ENCODE measurements around the gene ZC3H11A. TPM values are rescaled to one million over a fixed set of nuclear protein-coding genes. Genes with fewer than 3 reads are reported as not detected.

The ZC3H11A gene
- total RNA-seq (2021) (73.4 to 80.1 TPM (median 75.2 TPM) in 3 replicates), Bru-seq, nascent RNA (percentile 84 among the genes with signal in this experiment)
- long read RNA-seq, experiment 1, full-length matches to known transcripts = 41 of 324 reads
- long read RNA-seq, experiment 1, partial matches to known transcripts = 56 of 324 reads
- long read RNA-seq, experiment 1, other reads (novel, unspliced or antisense) = 227 of 324 reads
- long read RNA-seq, experiment 2, partial matches to known transcripts = 14 of 28 reads
- long read RNA-seq, experiment 2, other reads (novel, unspliced or antisense) = 14 of 28 reads
- long read RNA-seq, experiment 3, partial matches to known transcripts = 1 of 1 reads
- long read RNA-seq, experiment 3, other reads (novel, unspliced or antisense) = 0 of 1 reads

DNA sequence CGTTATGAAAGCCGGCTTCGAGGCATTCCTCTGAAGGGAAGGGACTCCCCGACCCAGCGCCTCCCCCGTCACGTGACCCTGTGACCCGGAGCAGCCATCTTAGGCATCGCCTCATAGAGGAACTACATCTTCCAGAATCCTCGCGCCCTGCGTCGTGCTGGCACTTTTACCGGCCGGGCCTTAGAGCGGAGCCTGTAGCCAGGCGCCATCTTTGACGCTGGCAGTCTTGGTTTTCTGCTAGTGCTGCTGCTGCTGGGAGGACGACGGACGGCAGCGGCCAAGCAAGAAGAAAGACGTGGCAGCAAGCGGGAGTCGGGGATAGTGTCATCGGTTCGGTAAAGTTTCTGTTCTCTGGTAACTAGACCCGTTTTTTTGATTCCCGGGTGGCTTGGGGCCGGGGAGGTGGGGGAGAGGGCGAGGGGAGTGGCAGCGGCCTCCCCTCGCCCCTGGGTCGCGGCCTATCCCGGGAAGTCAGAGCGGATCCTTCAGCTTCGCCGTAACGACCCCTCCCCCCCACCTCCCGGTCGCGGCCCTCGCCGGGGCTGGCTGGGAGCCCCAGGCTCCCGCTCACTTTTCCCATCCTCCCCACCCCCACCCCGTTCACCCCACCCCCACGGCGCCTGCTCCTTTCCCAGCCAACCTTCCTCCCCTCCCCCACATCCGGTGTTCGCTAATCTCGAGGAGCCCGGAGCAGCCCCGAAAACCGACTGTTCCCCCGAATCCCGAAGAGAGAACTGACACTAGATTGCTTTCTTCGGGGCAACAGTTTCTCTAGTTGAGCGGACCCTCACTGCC lies at the start of gene ZC3H11A, which contains the start of gene ZBED6:
ZC3H11A (plus strand) TSS at position 183 of the 795 bp plus-strand sequence. CDS start 21,448 bp downstream, outside the sequence.
ZBED6 (plus strand) TSS at position 183 of the 795 bp plus-strand sequence. CDS start 1,900 bp downstream, outside the sequence.
- peak within 1 kb of the TSS; percentile 91 for H3K4me3 Mint-ChIP-seq
- peaks cover 44% of the 10 kb centered on the region for H3K4me1 Mint-ChIP-seq
- peak within 1 kb of the TSS; percentile 99 for H3K27ac Mint-ChIP-seq
- peaks cover 26% of the 10 kb centered on the region for H3K9me3 Mint-ChIP-seq
- H3K36me3 Mint-ChIP-seq = peaks cover 39% of the 10 kb centered on the region
- DNase-seq (ENCODE audit: low spot score) (peak; percentile 98), ATAC-seq (peak; percentile 94)
- no peaks in the 10 kb centered on the region; the same call in 1 of the 2 replicates for H3K27me3 Mint-ChIP-seq (ENCODE audit: low read depth)
- POLR2A ChIA-PET = no interaction called here
- CTCF ChIA-PET = interaction anchor here (0.6 kb wide), 1 partner anchor 119 kb away, joined by 3 read pairs; no protein-coding TSS in a partner anchor
- TF ChIP-seq EMX1 (CRISPR knock-in tag; IDR thresholded peaks at IDR 0.05) = no peak
- TF ChIP-seq, protein P1, sequence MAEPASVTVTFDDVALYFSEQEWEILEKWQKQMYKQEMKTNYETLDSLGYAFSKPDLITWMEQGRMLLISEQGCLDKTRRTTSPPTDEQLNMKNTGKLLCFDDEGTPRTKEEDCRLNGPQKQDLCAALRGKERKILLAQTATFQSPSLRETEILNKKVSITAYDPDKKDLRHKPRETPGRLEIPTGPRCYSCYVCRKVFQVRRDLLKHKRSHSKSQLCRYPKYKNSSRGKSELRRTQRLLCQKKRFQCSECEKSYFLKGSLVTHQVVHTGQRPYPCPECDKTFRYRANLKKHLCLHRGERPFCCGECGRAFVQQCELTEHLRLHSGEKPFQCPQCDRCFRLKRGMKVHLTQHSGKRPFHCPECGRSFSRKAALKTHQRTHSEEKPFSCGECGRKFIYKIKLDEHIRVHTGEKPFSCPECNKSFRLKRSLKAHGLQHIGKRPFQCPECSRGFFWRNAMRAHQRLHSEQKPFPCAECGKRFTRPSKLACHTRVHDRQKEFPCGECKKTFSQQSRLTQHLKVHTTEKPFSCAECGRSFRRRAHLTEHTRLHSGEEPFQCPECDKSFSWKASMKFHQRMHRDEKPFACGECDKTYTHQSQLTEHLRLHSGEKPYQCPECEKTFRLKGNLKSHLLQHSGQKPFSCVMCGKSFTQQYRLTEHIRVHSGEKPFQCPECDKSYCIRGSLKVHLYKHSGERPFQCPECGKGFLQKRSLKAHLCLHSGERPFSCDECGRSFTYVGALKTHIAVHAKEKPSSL (CRISPR knock-in tag; conservative IDR thresholded peaks at IDR 0.05) = no peak
- TF ChIP-seq ZNF396 (CRISPR knock-in tag; IDR thresholded peaks at IDR 0.05; ENCODE audit: borderline replicate concordance) = no peak
- TF ChIP-seq, protein P2, sequence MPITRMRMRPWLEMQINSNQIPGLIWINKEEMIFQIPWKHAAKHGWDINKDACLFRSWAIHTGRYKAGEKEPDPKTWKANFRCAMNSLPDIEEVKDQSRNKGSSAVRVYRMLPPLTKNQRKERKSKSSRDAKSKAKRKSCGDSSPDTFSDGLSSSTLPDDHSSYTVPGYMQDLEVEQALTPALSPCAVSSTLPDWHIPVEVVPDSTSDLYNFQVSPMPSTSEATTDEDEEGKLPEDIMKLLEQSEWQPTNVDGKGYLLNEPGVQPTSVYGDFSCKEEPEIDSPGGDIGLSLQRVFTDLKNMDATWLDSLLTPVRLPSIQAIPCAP (CRISPR knock-in tag; IDR thresholded peaks at IDR 0.05) = no peak
- TF ChIP-seq, protein P3, sequence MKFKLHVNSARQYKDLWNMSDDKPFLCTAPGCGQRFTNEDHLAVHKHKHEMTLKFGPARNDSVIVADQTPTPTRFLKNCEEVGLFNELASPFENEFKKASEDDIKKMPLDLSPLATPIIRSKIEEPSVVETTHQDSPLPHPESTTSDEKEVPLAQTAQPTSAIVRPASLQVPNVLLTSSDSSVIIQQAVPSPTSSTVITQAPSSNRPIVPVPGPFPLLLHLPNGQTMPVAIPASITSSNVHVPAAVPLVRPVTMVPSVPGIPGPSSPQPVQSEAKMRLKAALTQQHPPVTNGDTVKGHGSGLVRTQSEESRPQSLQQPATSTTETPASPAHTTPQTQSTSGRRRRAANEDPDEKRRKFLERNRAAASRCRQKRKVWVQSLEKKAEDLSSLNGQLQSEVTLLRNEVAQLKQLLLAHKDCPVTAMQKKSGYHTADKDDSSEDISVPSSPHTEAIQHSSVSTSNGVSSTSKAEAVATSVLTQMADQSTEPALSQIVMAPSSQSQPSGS (CRISPR knock-in tag; IDR thresholded peaks at IDR 0.05; ENCODE audit: borderline replicate concordance, low read depth) = no peak
- TF ChIP-seq ZNF232 (CRISPR knock-in tag; IDR thresholded peaks at IDR 0.05) = no peak
- no peak for TF ChIP-seq GTF2I (CRISPR knock-in tag; conservative IDR thresholded peaks at IDR 0.05)
- TF ChIP-seq NFYB (CRISPR knock-in tag; conservative IDR thresholded peaks at IDR 0.05; ENCODE audit: low read depth) = no peak
- TF ChIP-seq ELF4 (CRISPR knock-in tag; IDR thresholded peaks at IDR 0.05; ENCODE audit: low read depth) = no peak
- no peak for TF ChIP-seq OVOL2 (CRISPR knock-in tag; IDR thresholded peaks at IDR 0.05; ENCODE audit: borderline replicate concordance)
- TF ChIP-seq SMAD3 (CRISPR knock-in tag; IDR thresholded peaks at IDR 0.05; ENCODE audit: borderline replicate concordance) = no peak
- TF ChIP-seq SMAD4 (CRISPR knock-in tag; IDR thresholded peaks at IDR 0.05) = no peak
- TF ChIP-seq, protein P4, sequence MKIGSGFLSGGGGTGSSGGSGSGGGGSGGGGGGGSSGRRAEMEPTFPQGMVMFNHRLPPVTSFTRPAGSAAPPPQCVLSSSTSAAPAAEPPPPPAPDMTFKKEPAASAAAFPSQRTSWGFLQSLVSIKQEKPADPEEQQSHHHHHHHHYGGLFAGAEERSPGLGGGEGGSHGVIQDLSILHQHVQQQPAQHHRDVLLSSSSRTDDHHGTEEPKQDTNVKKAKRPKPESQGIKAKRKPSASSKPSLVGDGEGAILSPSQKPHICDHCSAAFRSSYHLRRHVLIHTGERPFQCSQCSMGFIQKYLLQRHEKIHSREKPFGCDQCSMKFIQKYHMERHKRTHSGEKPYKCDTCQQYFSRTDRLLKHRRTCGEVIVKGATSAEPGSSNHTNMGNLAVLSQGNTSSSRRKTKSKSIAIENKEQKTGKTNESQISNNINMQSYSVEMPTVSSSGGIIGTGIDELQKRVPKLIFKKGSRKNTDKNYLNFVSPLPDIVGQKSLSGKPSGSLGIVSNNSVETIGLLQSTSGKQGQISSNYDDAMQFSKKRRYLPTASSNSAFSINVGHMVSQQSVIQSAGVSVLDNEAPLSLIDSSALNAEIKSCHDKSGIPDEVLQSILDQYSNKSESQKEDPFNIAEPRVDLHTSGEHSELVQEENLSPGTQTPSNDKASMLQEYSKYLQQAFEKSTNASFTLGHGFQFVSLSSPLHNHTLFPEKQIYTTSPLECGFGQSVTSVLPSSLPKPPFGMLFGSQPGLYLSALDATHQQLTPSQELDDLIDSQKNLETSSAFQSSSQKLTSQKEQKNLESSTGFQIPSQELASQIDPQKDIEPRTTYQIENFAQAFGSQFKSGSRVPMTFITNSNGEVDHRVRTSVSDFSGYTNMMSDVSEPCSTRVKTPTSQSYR (CRISPR knock-in tag; IDR thresholded peaks at IDR 0.05) = peak; percentile 46; the same call in 1 of the 2 replicates
- TF ChIP-seq, protein P5, sequence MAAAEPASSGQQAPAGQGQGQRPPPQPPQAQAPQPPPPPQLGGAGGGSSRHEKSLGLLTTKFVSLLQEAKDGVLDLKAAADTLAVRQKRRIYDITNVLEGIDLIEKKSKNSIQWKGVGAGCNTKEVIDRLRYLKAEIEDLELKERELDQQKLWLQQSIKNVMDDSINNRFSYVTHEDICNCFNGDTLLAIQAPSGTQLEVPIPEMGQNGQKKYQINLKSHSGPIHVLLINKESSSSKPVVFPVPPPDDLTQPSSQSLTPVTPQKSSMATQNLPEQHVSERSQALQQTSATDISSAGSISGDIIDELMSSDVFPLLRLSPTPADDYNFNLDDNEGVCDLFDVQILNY (CRISPR knock-in tag; IDR thresholded peaks at IDR 0.05) = no peak
- TF ChIP-seq, protein P6, sequence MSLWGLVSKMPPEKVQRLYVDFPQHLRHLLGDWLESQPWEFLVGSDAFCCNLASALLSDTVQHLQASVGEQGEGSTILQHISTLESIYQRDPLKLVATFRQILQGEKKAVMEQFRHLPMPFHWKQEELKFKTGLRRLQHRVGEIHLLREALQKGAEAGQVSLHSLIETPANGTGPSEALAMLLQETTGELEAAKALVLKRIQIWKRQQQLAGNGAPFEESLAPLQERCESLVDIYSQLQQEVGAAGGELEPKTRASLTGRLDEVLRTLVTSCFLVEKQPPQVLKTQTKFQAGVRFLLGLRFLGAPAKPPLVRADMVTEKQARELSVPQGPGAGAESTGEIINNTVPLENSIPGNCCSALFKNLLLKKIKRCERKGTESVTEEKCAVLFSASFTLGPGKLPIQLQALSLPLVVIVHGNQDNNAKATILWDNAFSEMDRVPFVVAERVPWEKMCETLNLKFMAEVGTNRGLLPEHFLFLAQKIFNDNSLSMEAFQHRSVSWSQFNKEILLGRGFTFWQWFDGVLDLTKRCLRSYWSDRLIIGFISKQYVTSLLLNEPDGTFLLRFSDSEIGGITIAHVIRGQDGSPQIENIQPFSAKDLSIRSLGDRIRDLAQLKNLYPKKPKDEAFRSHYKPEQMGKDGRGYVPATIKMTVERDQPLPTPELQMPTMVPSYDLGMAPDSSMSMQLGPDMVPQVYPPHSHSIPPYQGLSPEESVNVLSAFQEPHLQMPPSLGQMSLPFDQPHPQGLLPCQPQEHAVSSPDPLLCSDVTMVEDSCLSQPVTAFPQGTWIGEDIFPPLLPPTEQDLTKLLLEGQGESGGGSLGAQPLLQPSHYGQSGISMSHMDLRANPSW (CRISPR knock-in tag; conservative IDR thresholded peaks at IDR 0.05; ENCODE audit: low read depth) = no peak
- TF ChIP-seq JUN (CRISPR knock-in tag; IDR thresholded peaks at IDR 0.05) = no peak
- TF ChIP-seq, protein P7, sequence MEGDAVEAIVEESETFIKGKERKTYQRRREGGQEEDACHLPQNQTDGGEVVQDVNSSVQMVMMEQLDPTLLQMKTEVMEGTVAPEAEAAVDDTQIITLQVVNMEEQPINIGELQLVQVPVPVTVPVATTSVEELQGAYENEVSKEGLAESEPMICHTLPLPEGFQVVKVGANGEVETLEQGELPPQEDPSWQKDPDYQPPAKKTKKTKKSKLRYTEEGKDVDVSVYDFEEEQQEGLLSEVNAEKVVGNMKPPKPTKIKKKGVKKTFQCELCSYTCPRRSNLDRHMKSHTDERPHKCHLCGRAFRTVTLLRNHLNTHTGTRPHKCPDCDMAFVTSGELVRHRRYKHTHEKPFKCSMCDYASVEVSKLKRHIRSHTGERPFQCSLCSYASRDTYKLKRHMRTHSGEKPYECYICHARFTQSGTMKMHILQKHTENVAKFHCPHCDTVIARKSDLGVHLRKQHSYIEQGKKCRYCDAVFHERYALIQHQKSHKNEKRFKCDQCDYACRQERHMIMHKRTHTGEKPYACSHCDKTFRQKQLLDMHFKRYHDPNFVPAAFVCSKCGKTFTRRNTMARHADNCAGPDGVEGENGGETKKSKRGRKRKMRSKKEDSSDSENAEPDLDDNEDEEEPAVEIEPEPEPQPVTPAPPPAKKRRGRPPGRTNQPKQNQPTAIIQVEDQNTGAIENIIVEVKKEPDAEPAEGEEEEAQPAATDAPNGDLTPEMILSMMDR (IDR thresholded peaks at IDR 0.05) = no peak
- TF ChIP-seq, protein P8, sequence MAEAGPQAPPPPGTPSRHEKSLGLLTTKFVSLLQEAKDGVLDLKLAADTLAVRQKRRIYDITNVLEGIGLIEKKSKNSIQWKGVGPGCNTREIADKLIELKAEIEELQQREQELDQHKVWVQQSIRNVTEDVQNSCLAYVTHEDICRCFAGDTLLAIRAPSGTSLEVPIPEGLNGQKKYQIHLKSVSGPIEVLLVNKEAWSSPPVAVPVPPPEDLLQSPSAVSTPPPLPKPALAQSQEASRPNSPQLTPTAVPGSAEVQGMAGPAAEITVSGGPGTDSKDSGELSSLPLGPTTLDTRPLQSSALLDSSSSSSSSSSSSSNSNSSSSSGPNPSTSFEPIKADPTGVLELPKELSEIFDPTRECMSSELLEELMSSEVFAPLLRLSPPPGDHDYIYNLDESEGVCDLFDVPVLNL (CRISPR knock-in tag; IDR thresholded peaks at IDR 0.05; ENCODE audit: borderline replicate concordance, low read depth) = no peak
- peak; percentile 78; the same call in 1 of the 2 replicates for TF ChIP-seq TEAD1 (CRISPR knock-in tag; IDR thresholded peaks at IDR 0.05)
- TF ChIP-seq ZNF138 (CRISPR knock-in tag; conservative IDR thresholded peaks at IDR 0.05) = no peak
- no peak for TF ChIP-seq RELA (CRISPR knock-in tag; IDR thresholded peaks at IDR 0.05; ENCODE audit: borderline replicate concordance)

Data from WTC11 (cell line).